ENCODE measurements around the gene COL20A1. TPM values are rescaled to one million over a fixed set of nuclear protein-coding genes. Genes with fewer than 3 reads are reported as not detected.
A peak's percentile ranks its signal among the peaks of the same experiment; 100 is the strongest.

The COL20A1 gene
- total RNA-seq, 1 experiment from 2014 or later: not detected

DNA sequence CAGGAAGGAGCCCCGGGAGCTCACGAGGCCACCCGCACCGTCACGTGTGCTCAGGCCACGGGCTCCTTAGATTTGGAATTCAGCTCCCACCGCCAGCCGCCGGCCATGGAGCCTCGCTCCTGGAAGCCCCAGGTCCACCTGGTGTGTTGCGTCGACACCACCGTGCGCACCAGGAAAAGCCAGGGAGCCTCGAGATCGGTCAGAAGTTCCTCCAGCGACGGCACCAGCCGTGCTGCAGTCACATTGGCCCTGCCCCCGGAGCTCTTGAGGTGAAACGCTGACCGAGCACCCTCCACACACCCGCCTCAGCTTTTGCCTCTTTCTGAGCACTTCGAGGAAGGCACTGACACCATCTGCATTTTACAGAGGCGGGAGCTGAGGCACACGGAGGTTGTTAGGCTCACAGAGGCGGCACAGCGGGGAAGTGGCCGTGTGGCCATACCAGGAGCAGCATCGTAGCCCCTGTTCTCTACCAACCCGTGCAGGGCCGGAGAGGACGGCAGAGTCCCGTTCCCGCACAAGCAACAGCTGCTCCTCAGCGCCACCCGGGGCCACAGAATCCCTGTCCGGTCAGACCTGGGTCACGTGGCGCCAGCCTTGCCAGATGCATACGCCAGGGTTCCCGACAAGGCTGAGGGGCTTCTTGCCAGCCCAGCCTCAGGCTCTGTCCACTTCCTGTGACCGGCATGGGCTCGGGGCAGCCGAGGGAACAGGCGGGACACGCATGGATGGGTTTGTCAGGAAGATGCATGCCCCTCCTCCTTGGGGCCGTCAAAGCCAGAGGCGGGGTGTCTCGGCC is 46.3 kb upstream of the COL20A1 start:
- Histone ChIP-seq H2AFZ (ENCODE audit: low read length) (no peak overlapping the region), H3K4me3 (ENCODE audit: low read length) (no peak overlapping the region), H3K36me3 (ENCODE audit: low read depth, low read length) (no peaks in the 10 kb centered on the region), H3K9me2 (replicated peaks; ENCODE audit: low read length) (no peaks in the 10 kb centered on the region), H3K27ac (ENCODE audit: low read length) (no peak overlapping the region), H3K27me3 (ENCODE audit: low read length) (peaks cover 26% of the 10 kb centered on the region), H3K9me3 (ENCODE audit: low read length) (no peaks in the 10 kb centered on the region), H4K20me1 (ENCODE audit: low read length) (no peaks in the 10 kb centered on the region), H3K4me1 (ENCODE audit: insufficient read depth, low read length) (peaks cover 15% of the 10 kb centered on the region; the same call in 1 of the 2 replicates), H3K79me2 (ENCODE audit: low read length) (no peaks in the 10 kb centered on the region), H3F3A (ENCODE audit: low read length, unreplicated experiment) (no peaks in the 10 kb centered on the region), H3K9ac (ENCODE audit: low read length) (no peak overlapping the region), H3K4me2 (ENCODE audit: low read length) (no peak overlapping the region; the same call in 1 of the 2 replicates)
- ChIA-PET POLR2A (ENCODE audit: unreplicated experiment) (no interaction called here), CTCF (interaction anchor here (1.4 kb wide), 1 partner anchor 23 kb away, joined by 4 read pairs; no protein-coding TSS in a partner anchor)
- no peak for TF ChIP-seq EZH2phosphoT487 (IDR thresholded peaks at IDR 0.05; ENCODE audit: borderline replicate concordance, low read length)
- no peak for TF ChIP-seq EZH2 (IDR thresholded peaks at IDR 0.05; ENCODE audit: low read length, unreplicated experiment)
- TF ChIP-seq, protein P1, sequence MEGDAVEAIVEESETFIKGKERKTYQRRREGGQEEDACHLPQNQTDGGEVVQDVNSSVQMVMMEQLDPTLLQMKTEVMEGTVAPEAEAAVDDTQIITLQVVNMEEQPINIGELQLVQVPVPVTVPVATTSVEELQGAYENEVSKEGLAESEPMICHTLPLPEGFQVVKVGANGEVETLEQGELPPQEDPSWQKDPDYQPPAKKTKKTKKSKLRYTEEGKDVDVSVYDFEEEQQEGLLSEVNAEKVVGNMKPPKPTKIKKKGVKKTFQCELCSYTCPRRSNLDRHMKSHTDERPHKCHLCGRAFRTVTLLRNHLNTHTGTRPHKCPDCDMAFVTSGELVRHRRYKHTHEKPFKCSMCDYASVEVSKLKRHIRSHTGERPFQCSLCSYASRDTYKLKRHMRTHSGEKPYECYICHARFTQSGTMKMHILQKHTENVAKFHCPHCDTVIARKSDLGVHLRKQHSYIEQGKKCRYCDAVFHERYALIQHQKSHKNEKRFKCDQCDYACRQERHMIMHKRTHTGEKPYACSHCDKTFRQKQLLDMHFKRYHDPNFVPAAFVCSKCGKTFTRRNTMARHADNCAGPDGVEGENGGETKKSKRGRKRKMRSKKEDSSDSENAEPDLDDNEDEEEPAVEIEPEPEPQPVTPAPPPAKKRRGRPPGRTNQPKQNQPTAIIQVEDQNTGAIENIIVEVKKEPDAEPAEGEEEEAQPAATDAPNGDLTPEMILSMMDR (conservative IDR thresholded peaks at IDR 0.05; ENCODE audit: low read depth, low read length): 0 out of 2 replicates have a peak, but pooled peaks have one; percentile 8
- DNase-seq: peak; percentile 19
- ATAC-seq: peak; percentile 51
- intact Hi-C loops (cut with micrococcal nuclease): no loop called here
- no TSS peak for BruUV-seq (replicated peaks)

DNA sequence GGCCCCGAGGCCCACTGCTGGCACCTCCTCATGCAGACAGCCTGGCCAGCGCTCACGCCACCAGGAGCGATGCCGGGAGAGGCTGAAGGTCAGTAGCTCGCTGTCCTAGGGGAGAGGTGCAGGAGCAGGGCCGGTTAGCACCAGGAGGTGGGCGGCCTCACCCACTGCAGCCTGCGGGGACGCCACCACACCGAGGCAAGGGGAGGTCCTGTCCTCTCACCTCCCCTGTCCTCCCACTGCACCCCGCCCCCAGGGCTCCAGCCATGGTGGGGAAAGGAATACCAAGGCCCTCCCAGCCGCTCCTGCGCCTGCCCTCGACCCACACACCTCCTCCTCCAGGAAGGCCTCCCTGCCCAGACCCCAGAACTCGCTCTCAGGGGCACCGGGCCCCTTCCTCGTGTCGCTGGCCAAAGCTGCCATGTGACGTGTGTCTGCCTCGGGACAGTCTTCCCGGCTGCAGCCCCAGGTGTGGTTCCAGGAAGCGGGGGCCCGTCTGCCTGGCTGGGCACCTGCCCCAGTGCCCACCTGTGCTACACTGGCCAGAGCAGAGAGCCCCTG is 45.2 kb upstream of the COL20A1 start:
- Histone ChIP-seq H3F3A (ENCODE audit: low read length, unreplicated experiment) (no peaks in the 10 kb centered on the region), H3K27ac (ENCODE audit: low read length) (no peak overlapping the region), H3K36me3 (ENCODE audit: low read depth, low read length) (no peaks in the 10 kb centered on the region), H3K4me1 (ENCODE audit: insufficient read depth, low read length) (peaks cover 15% of the 10 kb centered on the region; the same call in 1 of the 2 replicates), H3K9me2 (replicated peaks; ENCODE audit: low read length) (no peaks in the 10 kb centered on the region), H3K9me3 (ENCODE audit: low read length) (no peaks in the 10 kb centered on the region), H2AFZ (ENCODE audit: low read length) (no peak overlapping the region), H3K4me3 (ENCODE audit: low read length) (no peak overlapping the region), H3K27me3 (ENCODE audit: low read length) (peaks cover 28% of the 10 kb centered on the region), H3K9ac (ENCODE audit: low read length) (no peak overlapping the region), H4K20me1 (ENCODE audit: low read length) (no peaks in the 10 kb centered on the region), H3K4me2 (ENCODE audit: low read length) (no peak overlapping the region), H3K79me2 (ENCODE audit: low read length) (no peaks in the 10 kb centered on the region)
- BruUV-seq (replicated peaks): no TSS peak
- ATAC-seq (no peak), DNase-seq (no peak)
- no peak for TF ChIP-seq EZH2phosphoT487 (IDR thresholded peaks at IDR 0.05; ENCODE audit: borderline replicate concordance, low read length)
- TF ChIP-seq EZH2 (IDR thresholded peaks at IDR 0.05; ENCODE audit: low read length, unreplicated experiment): no peak
- TF ChIP-seq, protein P1 (conservative IDR thresholded peaks at IDR 0.05; ENCODE audit: low read depth, low read length): no peak
- ChIA-PET CTCF (no interaction called here), POLR2A (ENCODE audit: unreplicated experiment) (no interaction called here)
- intact Hi-C loops (cut with micrococcal nuclease): no loop called here
